AML-193 (cell line): ENCODE results near the gene F2.
"Not testable (repeated sequence)": the region's sequence is repeated elsewhere in the genome, so short reads cannot be mapped to it uniquely, and the experiment has no call there.

ENCODE experiments used
- DNase-seq, 2 experiments: peaks; one replicate each; lab custom pipeline; 2025; lab: John Stamatoyannopoulos, UW

F2 gene

GRCh38 chr11:46686886-46687795, 31.9 kb upstream of the F2 start:
- no peak for DNase-seq

- DNase-seq = no peak
These were observed 28.3 kb upstream of the F2 start for GRCh38 chr11:46690702-46691101.

GRCh38 chr11:46692450-46692849, 26.6 kb upstream of the F2 start:
- DNase-seq = no peak

GRCh38 chr11:46693597-46694012, 25.4 kb upstream of the F2 start:
- DNase-seq = no peak

- DNase-seq = no peak
These were observed 24.9 kb upstream of the F2 start for GRCh38 chr11:46694072-46694471.

- no peak for DNase-seq
These were observed 24.4 kb upstream of the F2 start for GRCh38 chr11:46694607-46695006.

- DNase-seq = no peak
These were observed 23.4 kb upstream of the F2 start for GRCh38 chr11:46695345-46696211.

GRCh38 chr11:46696212-46696558, 22.8 kb upstream of the F2 start:
- DNase-seq = no peak

GRCh38 chr11:46697303-46697702, 21.7 kb upstream of the F2 start:
- no peak for DNase-seq

- DNase-seq = no peak
These were observed 21.3 kb upstream of the F2 start for GRCh38 chr11:46697723-46698122.

GRCh38 chr11:46698597-46698996, 20.4 kb upstream of the F2 start:
- no peak for DNase-seq

GRCh38 chr11:46700241-46701077, 18.6 kb upstream of the F2 start, which contains the start of the genes ARHGAP1 and ZNF408:
Gene ARHGAP1 (minus strand): TSS chr11:46700619. CDS start chr11:46696107, 4,512 bp downstream.
Gene ZNF408 (plus strand): TSS chr11:46701031. CDS start chr11:46701048, 17 bp downstream.
- DNase-seq = peak; percentile 96 to 97

- DNase-seq = no peak
These were observed 17.8 kb upstream of the F2 start for GRCh38 chr11:46701078-46701654.

GRCh38 chr11:46705070-46705688, 13.8 kb upstream of the F2 start:
- no peak for DNase-seq

GRCh38 chr11:46706886-46707285, 12.1 kb upstream of the F2 start:
- no peak for DNase-seq

GRCh38 chr11:46709351-46709750, 9.7 kb upstream of the F2 start:
- DNase-seq = not testable (repeated sequence)

GRCh38 chr11:46710821-46711269, 8.2 kb upstream of the F2 start:
- no peak for DNase-seq

GRCh38 chr11:46711303-46711702, 7.7 kb upstream of the F2 start:
- no peak for DNase-seq

GRCh38 chr11:46712874-46713576, 6.0 kb upstream of the F2 start:
- DNase-seq = no peak

GRCh38 chr11:46717825-46718154, 1.2 kb upstream of the F2 start:
- DNase-seq = not testable (repeated sequence)
